Measurements from ENCODE around the gene DNAAF5.
"Not testable (repeated sequence)": the region's sequence is repeated elsewhere in the genome, so short reads cannot be mapped to it uniquely, and the experiment has no call there.

Gene DNAAF5

DNA sequence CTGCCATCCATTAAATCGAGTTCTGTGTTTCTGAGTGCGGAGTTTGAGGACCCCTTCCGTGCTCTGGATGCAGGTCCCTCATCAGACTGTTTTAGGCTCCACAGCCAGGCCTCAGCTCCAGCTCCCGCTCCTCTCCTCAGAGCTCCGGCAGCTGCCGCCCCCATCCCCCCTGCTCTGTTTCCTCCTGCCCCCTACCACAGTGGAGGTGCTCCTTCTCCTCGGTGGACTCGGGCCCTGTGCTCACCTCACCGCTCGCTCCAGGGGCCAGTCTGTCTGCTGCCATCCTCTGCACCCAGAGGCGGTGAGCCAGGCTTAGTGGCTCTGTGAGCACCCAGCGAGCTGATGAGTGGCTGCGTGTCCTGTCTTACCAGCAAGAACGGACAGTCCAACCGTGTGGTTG, 21.9 kb downstream of the DNAAF5 start:
- H3K9me3 ChIP-seq (ENCODE audit: low read length) = no peaks in the 10 kb centered on the region
- no peak overlapping the region for H3K4me3 ChIP-seq (ENCODE audit: low read length)
- no peaks in the 10 kb centered on the region for H3K27me3 ChIP-seq (ENCODE audit: insufficient read depth, low read length)
- H2AFZ ChIP-seq (ENCODE audit: low read depth, low read length) = no peak overlapping the region
- no peaks in the 10 kb centered on the region for H3K4me1 ChIP-seq (ENCODE audit: insufficient read depth, low read length)
- H3K36me3 ChIP-seq (ENCODE audit: insufficient read depth, low read length) = peaks cover 51% of the 10 kb centered on the region

DNA sequence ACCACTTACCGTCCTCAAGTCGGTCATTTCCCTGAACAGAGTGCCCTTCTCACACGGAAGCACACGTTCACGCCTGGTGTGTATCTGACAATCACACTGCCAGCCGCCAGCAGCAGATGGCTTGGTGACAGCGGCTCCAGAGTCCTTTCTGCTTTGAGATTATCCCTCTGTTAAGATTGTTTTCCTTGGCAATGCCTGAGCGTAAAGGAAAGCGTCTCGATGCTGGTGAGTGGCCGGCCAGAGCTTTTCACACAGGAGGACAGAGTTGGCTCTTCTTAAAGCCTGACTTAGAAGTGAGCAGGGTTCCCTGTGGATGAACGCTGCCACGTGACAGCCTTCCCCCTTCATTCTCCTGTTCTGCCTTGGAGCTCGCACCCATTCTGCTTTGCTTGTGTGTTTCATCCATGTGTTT, 22.6 kb downstream of the DNAAF5 start:
- H3K4me3 ChIP-seq (ENCODE audit: low read length) = no peak overlapping the region
- no peaks in the 10 kb centered on the region for H3K9me3 ChIP-seq (ENCODE audit: low read length)
- no peaks in the 10 kb centered on the region for H3K4me1 ChIP-seq (ENCODE audit: insufficient read depth, low read length)
- no peaks in the 10 kb centered on the region for H3K27me3 ChIP-seq (ENCODE audit: insufficient read depth, low read length)
- no peak overlapping the region for H2AFZ ChIP-seq (ENCODE audit: low read depth, low read length)
- peaks cover 53% of the 10 kb centered on the region for H3K36me3 ChIP-seq (ENCODE audit: insufficient read depth, low read length)

- Histone ChIP-seq H3K9me3 (ENCODE audit: low read length) (no peaks in the 10 kb centered on the region), H3K27me3 (ENCODE audit: insufficient read depth, low read length) (no peaks in the 10 kb centered on the region), H3K4me3 (ENCODE audit: low read length) (no peak overlapping the region), H3K36me3 (ENCODE audit: insufficient read depth, low read length) (peaks cover 58% of the 10 kb centered on the region), H2AFZ (ENCODE audit: low read depth, low read length) (no peak overlapping the region), H3K4me1 (ENCODE audit: insufficient read depth, low read length) (no peaks in the 10 kb centered on the region)
Measured at GRCh38 chr7:750111-750905, 23.8 kb downstream of the DNAAF5 start.

DNA sequence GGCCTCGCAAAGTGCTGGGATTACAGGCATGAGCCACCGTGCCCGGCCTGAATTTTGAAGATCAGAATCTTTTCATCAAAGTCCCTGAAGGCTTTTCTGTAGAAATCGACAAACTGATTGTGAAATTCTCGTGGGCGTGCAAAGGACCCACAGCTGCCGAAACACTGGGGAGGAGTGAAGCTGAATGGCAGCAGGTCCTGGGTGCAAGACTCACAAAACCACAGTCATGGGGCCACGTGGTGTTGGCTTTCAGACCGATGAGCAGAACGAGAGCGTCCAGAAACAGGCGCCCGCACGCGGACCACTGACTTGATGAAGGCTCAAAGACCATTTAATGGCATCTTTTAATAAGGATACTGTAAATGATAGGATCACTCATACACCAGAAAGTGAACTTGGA, 25.3 kb downstream of the DNAAF5 start:
- Histone ChIP-seq H3K36me3 (ENCODE audit: insufficient read depth, low read length) (peaks cover 59% of the 10 kb centered on the region), H3K9me3 (ENCODE audit: low read length) (no peaks in the 10 kb centered on the region), H2AFZ (ENCODE audit: low read depth, low read length) (no peak overlapping the region), H3K27me3 (ENCODE audit: insufficient read depth, low read length) (no peaks in the 10 kb centered on the region), H3K4me1 (ENCODE audit: insufficient read depth, low read length) (no peaks in the 10 kb centered on the region), H3K4me3 (ENCODE audit: low read length) (no peak overlapping the region)

DNA sequence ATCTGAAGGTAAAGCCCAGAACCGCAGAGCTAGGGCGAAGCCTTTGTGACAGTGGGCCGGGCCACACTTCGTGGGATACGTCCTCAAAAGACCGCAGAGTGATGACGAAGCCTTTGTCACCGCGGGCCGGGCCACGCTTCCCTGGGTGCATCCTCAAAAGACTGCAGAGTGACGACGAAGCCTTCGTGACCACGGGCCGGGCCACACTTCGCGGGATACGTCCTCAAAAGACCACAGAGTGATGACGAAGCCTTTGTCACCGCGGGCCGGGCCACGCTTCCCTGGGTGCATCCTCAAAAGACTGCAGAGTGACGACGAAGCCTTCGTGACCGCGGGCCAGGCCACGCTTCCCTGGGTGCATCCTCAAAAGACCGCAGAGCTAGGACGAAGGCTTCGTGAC, 25.8 kb downstream of the DNAAF5 start:
- H3K4me1 ChIP-seq (ENCODE audit: insufficient read depth, low read length); H2AFZ ChIP-seq (ENCODE audit: low read depth, low read length); H3K27me3 ChIP-seq (ENCODE audit: insufficient read depth, low read length); H3K9me3 ChIP-seq (ENCODE audit: low read length); H3K4me3 ChIP-seq (ENCODE audit: low read length): not testable (repeated sequence)
- H3K36me3 ChIP-seq (ENCODE audit: insufficient read depth, low read length) = peaks cover 62% of the 10 kb centered on the region

- Histone ChIP-seq H2AFZ (ENCODE audit: low read depth, low read length) (no peak overlapping the region), H3K4me1 (ENCODE audit: insufficient read depth, low read length) (no peaks in the 10 kb centered on the region), H3K4me3 (ENCODE audit: low read length) (no peak overlapping the region), H3K36me3 (ENCODE audit: insufficient read depth, low read length) (peaks cover 72% of the 10 kb centered on the region), H3K27me3 (ENCODE audit: insufficient read depth, low read length) (no peaks in the 10 kb centered on the region), H3K9me3 (ENCODE audit: low read length) (no peaks in the 10 kb centered on the region)
Measured at GRCh38 chr7:753190-753589, 26.7 kb downstream of the DNAAF5 start.

GRCh38 chr7:754531-755412, 28.3 kb downstream of the DNAAF5 start:
- Histone ChIP-seq H3K4me3 (ENCODE audit: low read length) (no peak overlapping the region), H3K36me3 (ENCODE audit: insufficient read depth, low read length) (peaks cover 71% of the 10 kb centered on the region), H3K9me3 (ENCODE audit: low read length) (no peaks in the 10 kb centered on the region), H2AFZ (ENCODE audit: low read depth, low read length) (no peak overlapping the region), H3K4me1 (ENCODE audit: insufficient read depth, low read length) (no peaks in the 10 kb centered on the region), H3K27me3 (ENCODE audit: insufficient read depth, low read length) (no peaks in the 10 kb centered on the region)

DNA sequence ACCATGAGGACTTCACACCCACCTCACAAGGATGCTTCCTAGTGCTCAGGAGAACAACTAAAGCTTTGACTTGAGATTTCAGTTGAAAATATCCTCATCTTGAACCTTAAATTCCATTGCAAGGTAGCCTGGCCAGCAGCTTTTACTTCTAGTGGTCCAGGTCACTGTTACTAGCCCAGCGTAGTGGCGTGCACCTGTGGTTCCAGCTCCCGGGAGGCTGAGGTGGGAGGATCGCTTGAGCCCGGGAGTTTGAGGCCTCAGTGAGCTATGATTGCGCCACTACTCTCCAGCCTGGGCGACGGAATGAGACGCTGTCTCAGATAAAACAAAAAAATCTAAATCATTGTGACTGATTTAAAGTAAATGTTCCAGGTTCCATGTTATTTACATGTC, 28.9 kb downstream of the DNAAF5 start:
- Histone ChIP-seq H3K36me3 (ENCODE audit: insufficient read depth, low read length) (peaks cover 71% of the 10 kb centered on the region), H2AFZ (ENCODE audit: low read depth, low read length) (no peak overlapping the region), H3K4me3 (ENCODE audit: low read length) (no peak overlapping the region), H3K4me1 (ENCODE audit: insufficient read depth, low read length) (no peaks in the 10 kb centered on the region), H3K9me3 (ENCODE audit: low read length) (no peaks in the 10 kb centered on the region), H3K27me3 (ENCODE audit: insufficient read depth, low read length) (no peaks in the 10 kb centered on the region)

- Histone ChIP-seq H3K27me3 (ENCODE audit: insufficient read depth, low read length) (no peaks in the 10 kb centered on the region), H2AFZ (ENCODE audit: low read depth, low read length) (no peak overlapping the region), H3K4me3 (ENCODE audit: low read length) (no peak overlapping the region), H3K4me1 (ENCODE audit: insufficient read depth, low read length) (no peaks in the 10 kb centered on the region), H3K36me3 (ENCODE audit: insufficient read depth, low read length) (peaks cover 69% of the 10 kb centered on the region), H3K9me3 (ENCODE audit: low read length) (no peaks in the 10 kb centered on the region)
Measured at GRCh38 chr7:756231-756927, 29.9 kb downstream of the DNAAF5 start.

- H3K36me3 ChIP-seq (ENCODE audit: insufficient read depth, low read length) = peaks cover 70% of the 10 kb centered on the region
- no peaks in the 10 kb centered on the region for H3K4me1 ChIP-seq (ENCODE audit: insufficient read depth, low read length)
- H3K9me3 ChIP-seq (ENCODE audit: low read length) = no peaks in the 10 kb centered on the region
- H3K4me3 ChIP-seq (ENCODE audit: low read length) = no peak overlapping the region
- H3K27me3 ChIP-seq (ENCODE audit: insufficient read depth, low read length) = no peaks in the 10 kb centered on the region
- no peak overlapping the region for H2AFZ ChIP-seq (ENCODE audit: low read depth, low read length)
Measured at GRCh38 chr7:756928-757560, 30.5 kb downstream of the DNAAF5 start.

DNA sequence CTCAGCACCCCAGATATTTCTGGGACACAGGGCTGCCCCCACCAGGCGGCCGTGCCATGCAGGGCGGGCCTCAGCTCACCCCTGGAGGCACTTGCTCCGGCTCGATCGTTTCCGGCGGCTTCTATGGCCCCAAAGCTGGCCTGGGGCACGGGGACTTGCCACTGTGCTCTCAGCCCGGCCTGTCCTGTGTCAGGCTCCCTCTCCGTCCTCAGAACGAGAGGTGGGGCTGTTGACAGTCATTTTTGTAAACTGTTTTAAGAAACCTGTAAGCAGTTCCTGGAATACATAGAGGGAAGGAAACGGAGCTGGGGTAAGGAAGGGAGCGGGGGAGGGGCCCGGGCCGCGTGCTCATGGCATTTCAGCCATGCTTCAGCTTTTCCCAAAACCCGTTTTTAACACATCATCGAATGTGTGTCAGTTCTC, 31.3 kb downstream of the DNAAF5 start:
- H3K27me3 ChIP-seq (ENCODE audit: insufficient read depth, low read length) = no peaks in the 10 kb centered on the region
- H3K4me3 ChIP-seq (ENCODE audit: low read length) = no peak overlapping the region
- H3K9me3 ChIP-seq (ENCODE audit: low read length) = no peaks in the 10 kb centered on the region
- peaks cover 67% of the 10 kb centered on the region for H3K36me3 ChIP-seq (ENCODE audit: insufficient read depth, low read length)
- no peaks in the 10 kb centered on the region for H3K4me1 ChIP-seq (ENCODE audit: insufficient read depth, low read length)
- H2AFZ ChIP-seq (ENCODE audit: low read depth, low read length) = no peak overlapping the region

GRCh38 chr7:759569-759968, 33.1 kb downstream of the DNAAF5 start:
- Histone ChIP-seq H3K4me3 (ENCODE audit: low read length) (no peak overlapping the region), H3K4me1 (ENCODE audit: insufficient read depth, low read length) (no peaks in the 10 kb centered on the region), H3K9me3 (ENCODE audit: low read length) (peaks cover 2% of the 10 kb centered on the region), H3K27me3 (ENCODE audit: insufficient read depth, low read length) (no peaks in the 10 kb centered on the region), H2AFZ (ENCODE audit: low read depth, low read length) (no peak overlapping the region), H3K36me3 (ENCODE audit: insufficient read depth, low read length) (peaks cover 74% of the 10 kb centered on the region)
